KG1 (cell line): ENCODE data around the gene RNASEL.
A peak's percentile ranks its signal among the peaks of the same experiment; 100 is the strongest.

Experiments
- DNase-seq: peaks from one replicate; lab custom pipeline; 2025; lab: John Stamatoyannopoulos, UW

The RNASEL gene

DNA sequence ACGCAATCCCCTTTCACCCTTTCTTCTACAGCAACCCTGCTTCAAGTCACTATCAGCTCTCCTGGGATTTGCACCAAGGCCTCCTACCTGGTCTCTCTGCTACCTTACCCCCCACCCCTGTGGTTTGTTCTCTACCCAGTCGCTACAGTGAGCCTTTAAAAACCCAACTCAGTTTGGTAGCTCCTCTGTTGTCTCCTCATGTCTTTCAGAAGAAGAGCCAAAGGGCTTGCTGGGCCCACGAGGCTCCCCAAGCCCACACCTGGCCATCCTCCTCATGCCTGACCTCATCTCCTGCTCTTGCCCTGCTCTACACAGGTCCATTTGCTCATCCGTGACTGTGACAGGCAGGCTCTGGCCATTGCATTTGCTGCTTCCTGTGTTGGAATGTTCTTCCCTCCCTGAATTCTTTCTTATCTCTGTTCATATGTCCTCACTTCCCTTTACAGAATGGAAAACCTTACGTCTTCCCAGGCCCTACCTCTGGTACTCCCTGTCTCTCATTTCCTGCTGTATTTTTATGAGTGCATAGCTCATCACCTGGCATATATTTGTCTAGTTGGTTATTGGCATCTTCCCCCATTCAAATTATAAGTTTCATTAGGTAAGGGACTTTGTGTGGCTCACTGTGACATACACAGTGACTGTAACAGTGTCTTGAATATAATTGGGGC is 11.8 kb upstream of the RNASEL start:
- no peak for DNase-seq

DNA sequence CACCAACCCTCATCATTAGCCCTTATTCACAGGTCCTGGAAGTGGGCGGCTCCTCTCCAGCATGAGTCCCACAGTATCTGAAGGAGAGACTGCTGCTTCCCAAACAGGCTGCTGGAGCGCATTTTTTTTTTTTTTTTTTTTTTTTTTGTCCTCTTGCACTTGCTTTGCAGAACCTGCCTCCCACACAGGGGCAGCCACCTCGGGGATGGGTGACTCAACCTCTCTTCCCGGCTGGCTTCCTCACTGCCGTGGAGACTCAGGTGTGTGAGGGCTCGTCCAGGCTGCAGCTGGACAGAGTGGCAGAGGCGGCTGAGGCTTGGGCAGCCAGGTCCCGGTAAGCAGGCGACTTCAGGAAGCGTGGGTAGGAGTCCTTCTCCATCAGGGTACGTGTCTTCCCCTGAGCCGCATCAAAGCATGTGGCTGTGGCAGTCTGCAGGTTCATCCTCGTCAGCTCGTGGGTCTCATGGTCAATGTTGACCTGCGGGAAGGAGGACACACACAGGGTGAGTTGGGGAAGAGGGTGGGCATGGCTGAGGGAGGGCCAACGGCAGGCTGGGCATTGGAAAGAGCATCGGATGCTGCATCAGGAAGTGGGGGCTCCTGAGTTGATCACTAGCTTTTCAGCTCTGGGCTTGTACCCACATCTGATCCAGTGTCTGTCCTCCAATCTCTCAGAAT is 11.1 kb upstream of the RNASEL start:
- DNase-seq, result no peak

DNA sequence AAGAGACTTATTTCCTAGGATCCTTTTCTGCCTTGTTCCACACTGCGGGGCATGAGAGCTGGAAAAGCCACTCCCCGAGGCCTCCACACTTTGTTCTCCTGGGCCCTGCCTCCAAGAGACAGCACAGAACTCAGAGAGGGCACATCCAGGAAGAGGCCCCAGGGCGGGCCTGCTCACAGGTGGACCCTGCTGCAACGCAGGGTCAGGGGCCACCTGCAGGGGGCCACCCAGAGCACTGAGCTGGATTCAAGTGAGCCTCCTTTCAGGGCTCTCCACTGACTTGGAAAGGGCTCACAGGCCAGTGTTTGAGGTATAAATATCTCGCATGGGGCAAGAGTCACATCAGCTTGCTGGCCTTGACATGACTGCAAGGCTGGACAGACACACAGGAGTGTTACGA is 10.3 kb upstream of the RNASEL start:
- DNase-seq, result no peak

DNA sequence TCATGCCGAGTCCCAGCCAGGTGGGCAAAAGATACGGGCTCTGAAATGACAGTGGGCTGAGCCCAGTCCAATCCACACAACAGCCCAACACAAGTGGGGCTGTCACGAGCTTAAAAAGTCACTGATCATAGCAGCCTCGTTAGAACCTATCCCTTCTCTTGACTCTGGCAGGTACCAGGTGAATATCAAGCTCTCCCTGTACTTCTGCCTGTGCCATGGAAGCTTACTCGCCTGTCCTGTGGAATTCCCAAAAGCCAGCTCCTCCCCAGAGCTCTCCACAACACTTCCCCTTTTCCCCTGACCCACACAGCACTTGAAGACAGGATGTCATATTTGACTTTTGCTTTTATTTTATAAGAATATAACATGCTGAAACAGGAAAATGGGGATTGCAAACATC is 9.2 kb upstream of the RNASEL start:
- no peak for DNase-seq

DNA sequence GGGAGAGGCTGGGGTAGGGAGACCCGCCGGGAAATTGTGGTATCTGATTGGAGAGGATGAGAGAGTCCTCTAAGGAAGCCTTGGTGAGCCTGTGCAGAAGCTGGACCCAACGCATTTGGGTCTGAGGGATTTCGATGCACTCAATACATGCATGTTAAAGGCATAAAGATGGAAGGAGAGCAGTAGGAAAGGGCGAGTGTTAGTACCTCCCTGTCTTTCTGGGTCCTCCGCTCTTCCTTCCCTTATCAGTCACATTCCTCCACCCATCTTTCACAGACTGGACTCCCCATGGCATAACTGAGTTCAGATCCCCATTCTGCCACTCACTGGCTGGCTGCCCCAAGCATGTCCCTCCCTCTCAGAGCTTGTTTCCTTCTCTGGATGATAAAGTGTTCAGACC is 7.9 kb upstream of the RNASEL start:
- no peak for DNase-seq

DNA sequence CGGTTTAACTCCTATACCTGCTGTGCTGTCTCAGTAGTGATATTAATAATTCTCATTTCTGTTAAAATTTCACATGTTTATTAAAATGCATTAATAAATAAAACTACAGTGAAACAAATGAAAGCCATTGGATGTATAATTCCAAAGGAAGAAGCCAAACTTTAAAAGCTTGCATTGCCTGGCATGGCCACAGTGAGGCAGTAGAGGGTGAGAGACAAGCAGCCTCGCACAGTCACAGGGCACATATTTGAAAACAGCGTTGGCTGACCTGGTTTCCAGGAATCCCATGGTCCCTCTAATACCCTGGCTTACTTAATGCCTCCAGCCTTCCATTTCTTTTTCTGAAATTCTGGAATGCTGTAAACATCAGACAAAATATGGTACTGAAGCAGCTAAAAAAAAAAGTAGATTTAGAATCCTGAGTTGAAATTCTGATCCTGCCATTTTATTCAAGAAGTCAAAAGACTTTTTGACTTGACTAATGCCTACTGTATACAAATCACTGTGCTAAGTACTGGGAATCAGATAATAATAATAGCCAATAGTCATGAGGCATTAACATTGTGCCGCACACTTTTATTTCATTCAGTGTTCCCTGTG is 6.7 kb upstream of the RNASEL start:
- DNase-seq, result peak; percentile 24

DNA sequence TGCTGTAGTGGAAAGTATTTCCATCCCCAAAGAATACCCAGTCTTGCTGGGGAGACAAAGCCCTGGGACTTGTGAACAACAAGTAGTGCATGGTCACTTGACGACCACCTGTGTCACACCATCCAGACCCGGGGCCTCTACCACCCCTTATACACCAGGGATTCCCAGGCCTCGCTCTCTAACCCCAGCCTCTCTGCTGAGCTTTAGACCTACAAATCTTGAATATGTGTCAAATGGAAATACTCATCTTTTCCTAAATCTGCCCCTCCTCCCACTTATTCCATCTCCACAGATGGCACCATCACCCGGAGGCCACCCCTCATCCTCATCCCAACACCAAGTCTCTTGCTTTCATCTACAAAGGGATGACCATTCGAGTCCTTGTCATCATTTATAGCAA is 875 bp upstream of the RNASEL start:
- DNase-seq, result no peak

DNA sequence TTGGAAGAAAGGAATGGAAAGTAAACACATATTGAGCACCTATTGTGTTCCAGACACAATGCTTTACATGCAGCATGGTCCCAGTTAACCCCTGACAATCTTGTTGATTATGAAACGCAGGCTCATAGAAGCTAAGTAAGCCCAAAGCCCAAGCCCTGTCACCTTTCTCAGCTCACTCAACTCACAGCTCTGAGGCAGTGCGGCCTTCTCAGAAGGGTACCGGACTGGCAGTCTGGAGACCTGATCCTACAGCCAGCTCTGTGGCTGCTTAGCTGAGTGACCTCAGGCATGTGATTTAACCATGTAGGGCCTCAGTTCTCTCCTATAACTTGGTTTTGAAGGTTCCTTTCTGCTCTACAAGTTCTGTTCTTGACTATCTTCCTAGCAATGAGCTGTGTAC is 464 bp upstream of the RNASEL start:
- DNase-seq, result no peak

DNA sequence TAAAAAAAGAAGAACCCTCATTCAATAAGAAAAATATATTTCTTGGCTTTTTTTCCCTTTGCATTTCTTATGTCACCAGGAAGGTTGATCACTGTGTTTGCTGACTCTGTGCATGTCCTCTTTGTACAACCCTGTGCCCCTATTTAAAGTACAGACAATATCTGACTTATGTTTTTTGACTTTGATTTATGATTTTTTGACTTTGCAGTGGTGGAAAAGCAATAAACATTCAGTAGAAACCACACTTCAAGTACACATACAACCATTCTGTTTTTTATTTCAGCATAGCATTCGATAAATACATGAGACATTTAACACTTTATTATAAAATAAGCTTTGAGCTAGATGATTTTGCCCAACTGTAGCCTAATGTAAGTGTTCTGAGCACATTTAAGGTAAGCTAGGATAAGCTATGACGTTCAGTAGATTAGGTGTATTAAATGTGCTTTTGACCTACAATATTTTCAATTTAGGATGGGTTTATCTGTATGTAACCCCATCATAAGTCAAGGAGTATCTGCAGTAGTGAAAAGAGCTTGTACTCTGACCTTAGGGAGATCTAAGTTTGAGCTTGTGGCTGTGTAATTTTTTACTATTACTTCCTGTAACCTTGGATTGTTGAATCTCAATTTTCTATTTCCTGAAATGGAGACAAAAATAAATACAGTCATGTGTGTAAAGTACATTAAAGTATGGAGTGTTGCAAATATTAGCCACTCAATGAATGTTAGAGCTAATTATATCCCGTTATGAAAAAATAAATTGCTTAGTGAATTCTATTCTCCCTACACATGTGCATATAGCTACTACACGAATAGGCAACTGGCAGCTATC is 1.2 kb downstream of the RNASEL start:
- no peak for DNase-seq

DNA sequence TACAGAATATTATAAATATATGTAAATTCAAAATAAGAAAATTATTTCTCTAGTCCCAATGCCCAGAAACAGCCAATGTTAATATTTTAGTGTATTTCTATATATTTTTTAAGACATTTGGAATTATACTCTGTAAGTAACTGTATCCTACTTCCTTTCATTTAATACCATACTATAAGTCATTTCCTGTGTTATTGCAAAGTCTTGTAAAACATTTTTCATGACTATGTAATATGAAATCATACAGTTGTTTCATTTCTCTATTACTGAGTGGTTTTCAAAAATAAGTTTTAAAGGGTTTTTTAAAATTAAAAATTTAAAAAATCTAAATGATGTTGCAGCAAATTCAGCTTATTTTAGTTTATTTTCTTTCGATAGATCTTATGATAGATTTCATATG is 2.0 kb downstream of the RNASEL start:
- DNase-seq, result no peak

DNA sequence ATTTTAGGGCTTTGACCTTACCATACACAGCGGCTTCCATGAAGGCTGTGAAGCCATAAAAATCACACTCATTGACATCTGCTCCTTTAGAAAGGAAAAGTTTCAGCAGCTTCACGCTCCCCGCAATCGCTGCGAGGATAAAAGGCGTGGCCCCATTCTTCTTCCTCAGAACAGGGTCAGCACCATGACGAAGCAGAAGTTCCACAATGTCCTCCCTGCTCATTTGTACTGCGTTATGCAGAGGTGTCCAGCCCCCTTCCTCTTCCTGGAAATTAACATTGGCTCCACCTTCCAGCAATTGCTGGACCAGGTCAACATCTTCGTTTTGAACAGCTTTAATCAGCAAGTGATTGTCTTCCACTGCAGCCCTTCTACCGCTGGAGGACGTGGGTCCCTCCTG is 2.7 kb downstream of the RNASEL start:
- DNase-seq, result no peak

DNA sequence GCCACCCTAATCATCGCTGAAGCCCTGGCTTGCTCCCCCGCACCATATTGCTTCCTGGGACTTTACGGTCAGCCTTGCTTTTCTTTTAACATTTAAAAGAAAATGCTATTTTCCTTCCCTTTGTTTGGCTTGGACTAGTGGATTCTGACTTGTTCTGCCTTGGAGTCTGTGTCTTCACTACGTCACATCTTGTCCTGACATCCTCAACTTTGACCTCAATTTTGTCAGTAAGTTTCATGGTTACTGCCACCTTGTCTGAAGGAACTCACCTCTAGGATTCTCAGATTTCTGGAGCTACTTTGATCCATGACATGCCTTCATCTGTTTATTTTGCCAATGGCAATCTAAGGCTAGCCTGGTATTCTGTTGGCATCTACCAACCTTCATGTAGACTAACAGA is 4.3 kb downstream of the RNASEL start:
- DNase-seq, result no peak

DNA sequence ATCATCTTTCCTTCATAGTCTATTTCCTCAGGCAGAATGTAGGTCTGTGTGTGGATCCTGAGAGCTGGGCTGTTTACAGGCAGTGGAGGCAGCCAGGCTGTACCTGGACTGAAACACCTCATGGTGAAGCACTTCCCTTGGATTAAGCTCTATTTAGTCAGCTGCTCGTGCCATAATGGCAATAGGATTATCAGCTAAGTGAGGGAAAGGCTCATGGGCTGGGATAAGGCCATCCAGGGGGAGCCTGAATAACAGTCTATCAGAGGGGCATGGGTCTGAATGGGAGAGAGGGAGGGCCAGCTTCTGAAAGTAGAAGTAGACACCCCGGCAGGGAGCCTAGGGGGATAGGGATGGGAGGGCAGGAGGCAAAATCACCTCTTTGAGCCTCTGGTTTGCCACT is 8.3 kb downstream of the RNASEL start:
- no peak for DNase-seq

DNA sequence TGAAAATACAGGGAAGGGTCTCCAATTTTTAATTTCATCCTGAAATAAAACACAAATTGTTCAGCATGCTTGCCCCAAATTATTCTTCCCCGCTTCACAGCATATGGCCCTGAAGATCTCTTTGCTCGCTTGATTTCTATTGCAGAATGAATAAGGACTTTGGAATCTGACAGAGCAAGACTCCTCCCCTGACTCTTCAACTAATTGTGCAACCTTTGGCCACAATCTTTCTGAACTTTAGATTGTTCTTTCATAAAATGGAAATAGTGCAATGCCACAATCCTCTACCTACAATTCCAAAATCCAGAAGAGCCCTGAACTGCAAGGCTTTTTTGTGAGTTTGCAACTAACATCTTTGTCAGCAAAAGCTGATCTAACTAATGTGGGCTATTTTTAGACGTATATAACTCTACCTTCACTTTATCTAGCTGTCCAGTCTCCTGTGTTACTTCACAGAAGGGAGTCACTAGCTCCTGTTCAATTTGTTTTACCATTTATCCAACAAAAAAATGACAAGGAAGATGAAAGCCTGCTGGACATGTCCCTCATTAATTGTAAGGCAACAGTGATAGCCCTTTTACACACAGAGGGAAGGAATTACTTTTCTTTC is 13.4 kb downstream of the RNASEL start:
- DNase-seq, result no peak

DNA sequence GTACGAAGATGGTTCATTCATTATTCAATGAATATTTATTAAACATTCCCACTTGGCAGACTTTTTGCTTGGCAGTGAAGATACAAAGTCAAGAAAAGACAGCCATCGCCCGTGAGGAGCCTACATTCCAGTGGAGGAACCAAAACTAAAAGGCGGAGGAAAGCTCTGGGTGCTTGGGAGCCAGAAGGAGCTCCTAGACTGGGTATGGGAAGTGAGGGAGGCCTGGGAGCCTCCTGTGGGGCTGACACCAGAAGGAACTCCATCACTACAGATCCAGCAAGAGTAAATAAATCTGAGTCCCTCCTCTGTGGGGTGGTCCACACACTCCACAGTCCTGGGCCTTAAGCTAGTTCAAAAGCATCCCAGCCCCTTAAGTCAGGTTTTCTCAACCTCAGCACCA is 14.9 kb downstream of the RNASEL start:
- DNase-seq, result no peak

DNA sequence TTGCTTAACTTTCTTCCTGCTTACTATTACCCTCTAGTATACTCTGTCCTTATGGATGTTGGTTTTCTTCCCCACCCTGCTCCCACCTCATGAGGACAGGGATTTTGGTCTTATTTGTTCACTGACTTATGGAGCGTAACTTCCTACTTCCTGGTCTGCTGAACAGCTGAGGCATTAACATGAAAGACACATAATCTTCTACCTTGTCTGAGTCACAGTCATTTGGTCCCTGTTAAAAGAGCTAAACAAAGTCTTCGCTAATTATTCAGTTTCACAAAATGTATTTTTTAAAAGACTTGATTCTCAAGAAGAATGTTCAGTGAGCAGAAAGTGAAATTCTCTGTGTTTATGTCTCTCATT is 18.5 kb downstream of the RNASEL start:
- no peak for DNase-seq

DNA sequence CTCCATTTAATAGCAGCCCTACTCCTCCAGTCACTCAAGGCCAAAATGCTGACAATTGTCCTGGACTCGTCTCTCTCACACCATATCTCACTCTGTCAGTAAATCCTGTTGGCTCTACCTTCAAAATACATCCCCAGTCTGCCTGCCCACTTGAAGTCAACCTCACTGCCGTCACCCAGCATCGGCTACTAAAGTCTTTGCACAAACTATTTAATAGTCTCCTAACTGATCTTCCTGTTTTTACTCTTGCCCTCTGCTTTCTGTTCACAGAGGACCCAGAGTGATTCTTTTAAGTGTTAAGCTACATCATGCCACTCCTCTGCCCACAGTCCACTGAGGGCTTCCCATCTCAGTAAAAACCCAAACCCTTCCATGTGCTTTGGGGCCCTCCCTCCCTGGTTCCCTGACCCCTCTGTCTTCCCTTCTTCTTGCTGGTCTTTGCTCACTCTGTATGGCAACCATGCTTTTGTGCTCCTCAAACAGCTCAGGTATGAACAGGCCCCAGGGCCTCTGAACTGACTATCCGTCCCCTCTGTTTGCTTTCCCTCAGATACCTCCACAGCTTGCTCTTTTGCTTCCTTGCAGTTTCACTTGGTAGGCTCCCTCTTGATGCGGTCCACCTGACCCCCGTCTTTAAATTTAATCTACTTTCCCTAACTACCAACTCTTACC is 19.0 kb downstream of the RNASEL start:
- DNase-seq, result no peak

DNA sequence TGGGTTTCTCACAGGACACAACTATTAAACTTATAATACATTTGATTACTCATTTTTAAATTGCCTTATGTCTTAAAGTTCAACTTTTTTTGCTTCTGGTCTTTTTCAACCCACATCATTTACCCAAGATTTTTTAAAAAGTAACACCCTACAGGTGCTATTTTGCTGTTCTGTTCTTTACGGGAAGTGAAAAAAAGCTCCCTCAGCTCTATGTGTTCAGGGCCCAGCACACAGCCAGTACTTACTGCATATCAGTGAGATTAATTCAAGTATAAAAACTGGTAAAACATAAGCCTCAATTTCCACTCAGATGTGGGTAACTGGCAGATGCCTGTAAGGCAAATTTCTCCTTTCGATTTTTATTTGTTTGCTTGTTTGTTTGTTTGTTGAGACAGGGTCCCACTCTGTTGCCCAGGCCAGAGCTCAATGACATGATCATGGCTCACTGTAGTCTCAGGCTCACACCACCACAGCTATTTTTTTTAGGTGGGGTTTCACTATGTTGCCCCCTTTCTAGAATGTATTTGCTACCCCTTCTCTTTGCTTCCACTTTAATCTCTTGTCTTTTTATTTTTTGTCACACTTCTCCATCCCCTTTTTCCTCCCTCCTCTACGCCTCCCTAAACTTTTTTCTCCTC is 20.3 kb downstream of the RNASEL start:
- DNase-seq, result no peak

DNA sequence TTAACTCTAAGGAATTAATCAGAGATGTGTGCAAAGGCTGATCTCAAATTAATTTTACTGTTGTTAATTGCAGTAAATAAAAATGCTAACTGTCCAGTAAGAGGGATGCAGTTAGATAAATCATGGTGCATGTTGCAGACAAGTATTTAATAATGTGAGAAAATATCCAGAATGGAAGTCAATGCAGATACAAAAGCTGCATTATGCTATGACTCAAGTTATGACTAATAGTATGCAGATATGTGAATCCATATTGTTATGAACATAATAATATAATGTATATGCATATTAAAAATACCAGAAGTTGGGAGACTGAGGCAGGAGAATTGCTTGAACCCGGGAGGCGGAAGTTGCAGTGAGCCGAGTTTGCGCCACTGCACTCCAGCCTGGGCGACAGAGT is 21.4 kb downstream of the RNASEL start:
- DNase-seq, result no peak

DNA sequence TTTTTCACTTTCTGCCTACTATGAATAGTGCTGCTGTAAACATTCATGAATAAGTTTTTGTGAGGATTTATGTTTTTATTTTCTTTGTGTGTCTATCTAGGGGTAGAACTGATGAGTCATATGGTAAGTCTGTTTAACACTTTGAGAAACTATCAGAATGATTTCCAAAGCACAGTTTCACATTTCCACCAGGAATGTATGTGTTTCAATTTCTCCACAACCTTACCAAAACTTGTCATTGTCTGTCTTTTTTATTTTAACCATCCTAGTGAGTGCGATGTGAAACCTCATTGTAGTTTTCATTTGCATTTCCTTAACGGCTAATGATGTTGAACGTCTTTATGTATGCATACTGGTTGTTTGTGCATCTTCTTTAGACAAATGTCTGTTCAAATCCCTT is 23.5 kb downstream of the RNASEL start:
- no peak for DNase-seq

DNA sequence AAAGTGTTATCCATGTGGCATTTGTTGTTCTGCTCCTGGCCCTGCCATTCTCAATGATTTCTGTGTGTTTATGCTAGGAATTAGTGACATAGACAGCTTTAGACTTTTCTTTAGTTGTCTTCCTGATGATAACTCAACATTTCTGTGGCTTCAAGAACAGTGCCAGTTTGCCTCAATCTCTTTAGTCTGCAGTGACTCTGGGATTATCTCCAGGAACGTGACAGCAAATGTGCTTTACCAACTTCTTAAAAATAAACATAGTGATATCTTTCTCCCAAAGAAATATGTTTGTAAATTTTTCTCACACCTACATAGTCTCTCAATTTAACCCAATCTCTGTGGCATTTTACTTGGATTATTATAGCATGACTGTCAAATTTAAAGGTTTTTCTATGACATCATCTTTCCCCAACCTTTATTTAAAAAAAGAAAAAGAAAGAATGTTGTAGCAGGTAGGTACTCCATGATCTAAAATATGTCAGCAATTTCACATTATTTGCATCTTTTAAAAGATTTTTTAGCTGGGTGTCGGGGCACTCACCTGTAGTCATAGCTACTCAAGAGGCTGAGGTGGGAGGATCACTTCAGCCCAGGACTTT is 24.6 kb downstream of the RNASEL start:
- no peak for DNase-seq
